Measurements from ENCODE around the gene SNCA.

Gene SNCA

DNA sequence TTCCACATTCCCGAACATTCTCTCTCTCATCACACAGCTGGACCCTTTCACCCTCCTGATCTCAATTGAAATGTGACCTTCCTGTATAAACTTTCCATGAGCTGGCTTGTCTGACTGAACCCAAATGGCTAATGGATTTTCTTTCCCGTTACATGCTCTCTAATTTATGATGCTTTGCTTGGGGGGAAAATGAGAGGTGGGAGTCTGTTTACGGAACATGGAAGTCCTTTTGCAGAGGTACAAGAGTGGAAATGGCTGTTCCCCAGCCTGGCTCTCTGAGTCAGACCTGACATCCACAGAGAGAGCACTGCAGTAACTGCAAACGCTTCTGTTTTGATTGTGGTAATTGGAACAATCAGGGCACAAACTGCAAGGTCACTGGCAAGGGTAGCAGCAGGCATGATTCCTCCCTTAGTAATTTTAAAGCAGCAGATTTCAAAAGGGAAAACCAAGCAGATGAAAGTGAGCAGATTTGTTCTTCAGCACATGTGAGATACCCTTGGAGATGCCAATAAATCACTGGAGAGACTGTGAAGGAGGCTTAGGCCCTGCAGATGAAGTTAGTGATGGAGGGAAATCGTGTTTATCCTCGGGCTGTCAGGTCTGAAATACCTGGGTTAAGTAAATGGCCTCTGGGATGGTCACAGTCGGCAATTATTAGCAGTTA, 83.9 kb downstream of the SNCA start:
- DNase-seq, result no peak

DNA sequence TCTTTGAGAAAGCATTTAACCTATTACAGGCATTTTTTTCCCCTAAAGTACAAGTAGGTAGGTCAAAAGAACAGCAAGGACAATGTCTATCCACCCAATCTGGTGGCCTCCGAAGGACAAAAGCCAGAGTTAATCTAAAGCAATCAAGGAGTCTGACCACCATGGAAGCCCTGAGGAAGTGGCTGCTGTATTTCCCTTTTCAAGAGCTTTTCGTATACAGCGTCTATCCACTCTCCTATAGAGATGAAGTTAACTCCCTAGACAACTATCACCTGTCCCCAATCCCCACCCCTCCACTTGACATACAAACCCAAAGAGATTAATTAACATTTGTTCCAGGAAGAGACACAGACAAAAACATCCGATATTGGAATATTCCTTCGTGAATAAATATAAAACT, 85.5 kb downstream of the SNCA start:
- no peak for DNase-seq

DNA sequence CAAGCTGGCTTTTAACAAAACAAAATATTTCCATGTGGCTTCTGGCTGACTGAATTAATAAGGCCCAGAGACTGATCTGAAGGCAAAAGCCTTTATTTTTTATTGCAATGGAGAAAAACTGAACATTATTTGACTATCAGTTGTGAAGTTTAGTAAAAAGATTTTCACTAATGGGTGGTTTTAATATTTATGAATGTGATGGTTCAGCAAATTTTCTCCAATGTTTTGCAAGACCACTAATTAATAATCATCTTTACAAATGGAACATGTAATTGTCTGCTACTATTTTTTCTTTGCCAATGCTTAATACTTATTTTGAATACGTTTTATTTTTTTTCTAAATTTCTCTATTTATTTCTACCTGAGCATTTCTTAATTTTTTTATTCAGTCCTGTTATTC, 90.6 kb downstream of the SNCA start:
- no peak for DNase-seq

DNA sequence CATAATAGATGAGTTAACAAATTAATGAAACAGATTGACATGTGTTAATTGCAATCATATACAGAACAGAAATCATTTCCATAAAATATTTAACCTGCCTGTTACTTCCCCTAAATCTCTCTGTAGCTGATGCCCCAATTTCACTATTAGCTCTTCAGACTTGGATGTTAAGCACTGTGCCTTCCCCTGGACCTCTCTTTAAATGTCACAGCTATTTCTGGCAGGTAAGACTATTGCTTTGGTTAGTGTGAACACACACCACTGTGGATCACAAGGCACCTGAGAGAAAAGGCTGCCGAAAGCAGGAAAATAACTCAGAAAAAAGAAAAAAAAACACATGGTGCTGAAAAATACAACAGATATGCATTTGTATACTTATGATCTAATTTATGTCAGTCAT, 91.3 kb downstream of the SNCA start:
- DNase-seq, result no peak

DNA sequence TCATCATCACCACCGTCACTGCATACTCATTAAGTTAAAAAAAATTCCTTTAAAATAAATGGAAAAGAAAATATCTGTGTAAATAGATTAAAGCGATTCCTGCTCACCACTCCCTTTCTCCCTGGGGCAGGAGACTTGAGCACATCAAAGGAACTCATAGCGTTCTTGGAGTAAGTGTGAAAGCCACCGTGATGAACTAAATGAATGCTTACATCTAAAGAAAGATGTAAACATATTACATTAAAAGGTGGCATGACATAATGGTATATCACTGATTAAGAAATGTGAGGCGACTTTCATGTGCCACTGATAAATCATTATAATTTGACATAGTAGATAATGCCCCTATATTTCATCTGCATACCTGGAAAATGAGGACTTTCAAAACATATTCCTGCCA, 92.0 kb downstream of the SNCA start:
- DNase-seq, result no peak

DNA sequence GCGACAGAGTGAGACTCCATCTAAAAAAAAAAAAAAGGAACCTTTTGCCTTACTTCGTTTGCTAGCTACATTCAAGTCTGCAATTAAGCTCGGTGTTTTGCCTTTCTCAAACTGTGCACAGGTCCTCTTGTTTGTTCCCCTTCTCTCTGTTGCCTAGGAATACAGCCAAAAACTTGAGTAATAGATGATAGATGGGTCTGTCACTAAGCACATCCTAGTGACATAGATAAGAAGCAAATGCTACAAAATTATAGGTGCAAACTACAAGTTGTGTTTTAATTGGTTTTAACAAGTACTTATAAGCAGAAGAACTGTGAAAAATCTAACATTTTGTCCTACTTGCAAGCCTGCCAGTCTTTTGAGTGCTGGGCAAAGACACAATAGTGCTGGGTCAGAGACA, 95.2 kb downstream of the SNCA start:
- no peak for DNase-seq

DNA sequence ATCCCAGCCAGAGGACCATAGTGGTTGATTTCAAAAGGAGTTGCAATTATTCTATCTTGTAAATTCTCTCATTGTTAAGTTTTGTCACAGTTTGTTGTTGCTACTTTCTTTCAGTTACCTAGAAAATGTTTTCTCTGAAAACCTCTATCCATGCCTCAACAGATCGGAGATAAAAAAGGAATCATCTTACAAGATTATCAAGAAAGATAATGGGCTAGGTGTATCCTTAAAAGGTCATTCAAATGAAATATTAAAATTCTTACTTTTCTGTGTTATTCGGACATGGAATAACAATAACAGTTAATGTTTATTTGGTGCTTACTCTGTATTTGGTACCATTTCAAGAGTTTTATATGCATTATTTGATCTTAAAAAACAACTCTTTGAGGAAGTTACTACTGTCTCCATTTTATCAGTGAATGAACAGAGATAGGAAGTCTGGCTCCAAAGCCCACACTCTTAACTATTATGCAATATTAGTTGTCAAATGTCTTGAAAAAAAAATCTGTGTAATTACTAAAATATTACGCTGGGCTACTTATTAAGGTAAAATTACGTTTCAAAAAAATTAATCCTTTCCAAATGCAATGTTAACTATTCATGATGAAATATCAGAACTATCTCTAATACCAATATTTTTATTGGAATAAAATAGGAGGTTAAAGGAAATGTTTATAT, 97.5 kb downstream of the SNCA start:
- DNase-seq, result no peak

DNA sequence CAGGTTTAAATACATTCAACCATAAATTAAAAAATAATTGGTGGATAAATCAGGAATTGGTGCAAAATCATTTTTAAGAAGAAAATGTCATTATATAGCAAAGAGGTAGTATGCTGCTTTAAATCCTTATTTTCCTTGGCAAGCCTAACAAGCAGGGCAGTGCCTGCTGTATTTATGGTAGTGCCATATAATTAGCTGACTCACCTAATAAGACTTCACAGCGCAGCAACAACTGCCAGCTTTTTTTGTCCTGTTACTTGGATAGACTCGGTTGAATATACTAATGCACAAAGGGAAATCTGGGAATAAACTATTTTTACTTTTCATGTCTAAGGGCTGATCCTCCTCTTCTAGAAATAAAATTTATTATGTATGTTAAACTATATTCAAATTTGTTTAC, 99.1 kb downstream of the SNCA start:
- DNase-seq, result no peak

DNA sequence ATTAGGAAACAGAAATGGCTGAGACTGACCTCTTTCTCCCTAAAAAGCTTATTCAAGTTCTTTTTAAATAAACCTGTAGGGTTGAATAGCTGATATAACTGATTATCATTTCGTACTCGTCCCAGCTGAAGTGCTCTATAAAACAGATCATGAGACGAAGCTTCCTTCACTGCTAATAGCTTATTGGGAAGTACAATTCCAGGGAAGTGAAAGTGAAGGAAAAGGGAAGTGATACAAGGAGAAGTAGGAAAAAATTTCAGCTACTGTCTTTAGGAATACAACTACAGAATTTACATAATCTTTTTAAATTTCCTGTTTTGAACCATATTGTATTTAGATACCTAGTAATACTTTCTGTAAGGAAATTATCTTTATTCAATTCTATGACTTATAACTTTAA, 103.0 kb downstream of the SNCA start:
- DNase-seq, result no peak

DNA sequence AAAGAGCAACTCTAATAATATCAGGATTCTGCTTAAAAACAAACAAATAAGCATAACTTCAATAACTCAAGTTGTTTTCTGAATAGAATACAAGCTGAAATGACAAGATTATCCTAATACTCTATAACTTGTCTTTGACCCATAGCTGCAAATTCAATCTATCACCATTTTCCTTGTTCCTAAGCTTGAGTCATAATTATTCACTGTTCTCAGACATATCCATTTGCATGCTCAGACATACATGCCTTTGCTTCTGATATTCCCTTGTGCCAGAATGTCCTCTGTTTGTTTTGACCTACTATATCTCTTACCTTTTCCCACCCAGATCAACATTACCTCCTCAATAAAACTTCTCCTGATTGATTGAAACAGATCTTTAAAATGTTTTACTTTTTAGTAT, 109.7 kb downstream of the SNCA start:
- no peak for DNase-seq

DNA sequence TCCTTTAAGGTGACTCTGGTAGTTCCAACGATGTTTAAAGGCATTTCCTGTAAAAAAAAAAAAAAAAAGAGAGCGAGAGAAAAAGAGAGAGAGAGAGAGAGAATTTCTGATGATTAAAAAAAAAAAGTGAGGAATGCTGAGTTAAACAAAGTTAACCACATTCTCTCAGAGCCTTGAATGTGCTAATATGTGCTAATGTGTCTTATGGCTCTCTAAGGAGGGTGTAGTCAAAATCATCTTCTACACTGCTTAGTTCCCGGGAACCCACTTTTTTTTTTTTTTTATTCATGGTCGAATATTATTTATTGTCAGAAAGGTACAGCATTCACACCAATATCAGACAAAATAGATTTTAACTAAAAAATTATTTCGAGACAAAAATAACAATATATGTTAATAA, 111.7 kb downstream of the SNCA start:
- no peak for DNase-seq

DNA sequence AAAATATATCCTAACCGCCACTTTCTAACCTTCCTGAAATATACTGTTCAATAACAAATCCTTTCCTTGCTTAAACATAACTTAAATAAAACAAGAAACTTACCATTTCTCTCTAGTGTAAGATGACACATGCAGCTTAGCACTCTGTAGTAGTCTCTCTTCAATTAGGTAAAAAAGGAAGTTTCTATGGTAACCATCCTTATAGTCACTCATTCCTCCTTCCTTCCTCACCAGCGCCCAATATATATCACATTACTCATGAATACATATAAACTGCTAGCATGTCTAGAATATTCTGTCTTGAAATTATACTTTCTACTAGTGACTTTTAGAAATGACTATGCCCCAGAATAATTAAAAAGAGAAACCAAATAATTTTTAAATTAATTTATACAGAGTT, 112.2 kb downstream of the SNCA start:
- DNase-seq, result no peak

DNA sequence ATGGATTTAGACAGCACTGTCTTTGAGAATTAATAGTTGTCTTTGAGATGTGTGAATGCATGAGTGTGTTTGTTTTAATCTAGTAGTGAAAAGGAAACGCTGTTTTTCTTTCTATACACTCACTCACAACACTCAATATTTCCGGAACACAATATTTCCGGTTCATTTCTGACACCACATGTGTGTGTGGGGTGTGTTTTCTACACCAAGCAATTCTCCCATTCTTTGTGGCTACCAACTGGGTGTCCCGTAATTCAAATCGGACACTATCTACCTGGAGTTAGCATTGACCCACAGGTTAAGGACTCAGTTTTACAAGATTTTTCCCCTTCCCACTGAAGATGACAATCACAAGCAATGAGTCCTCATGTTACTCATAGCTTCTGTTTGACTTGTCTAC, 113.9 kb downstream of the SNCA start:
- no peak for DNase-seq

DNA sequence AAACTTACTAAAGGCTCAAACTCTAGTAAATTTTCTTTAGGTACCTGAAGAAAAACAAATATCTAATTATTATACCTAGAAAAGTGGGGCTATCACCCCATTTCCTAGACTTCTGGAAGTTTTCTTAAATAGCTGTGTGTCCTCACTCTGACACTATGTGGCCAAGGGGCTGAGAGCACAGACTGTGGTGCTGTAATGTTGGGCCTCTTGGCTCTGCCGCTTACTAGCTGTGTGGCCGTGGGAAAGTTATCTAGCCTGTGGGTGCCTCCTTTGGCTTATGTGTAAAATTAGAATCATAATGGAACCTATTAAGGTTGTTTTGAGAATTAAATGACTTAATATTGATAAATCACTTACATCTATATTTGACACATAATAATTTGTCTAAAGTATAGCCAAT, 114.4 kb downstream of the SNCA start:
- no peak for DNase-seq

DNA sequence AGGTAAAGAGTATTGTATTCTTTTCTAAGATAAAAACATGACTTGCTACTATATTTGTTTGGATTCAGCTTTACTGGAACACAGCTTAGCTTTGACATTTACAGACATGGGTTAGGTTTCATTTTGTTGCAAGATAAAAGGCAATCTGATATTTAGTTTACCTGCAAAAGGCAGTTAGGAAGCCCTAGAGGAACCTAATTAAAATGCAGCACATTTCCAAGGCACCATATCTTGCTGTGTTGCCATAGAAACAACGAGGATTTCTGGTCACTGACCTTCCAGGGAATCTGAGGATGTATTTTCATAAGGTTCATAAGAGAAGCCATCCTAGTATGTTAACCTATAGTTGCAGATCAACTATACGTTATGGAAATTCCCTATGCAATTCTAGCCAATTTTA, 116.0 kb downstream of the SNCA start:
- DNase-seq, result no peak

DNA sequence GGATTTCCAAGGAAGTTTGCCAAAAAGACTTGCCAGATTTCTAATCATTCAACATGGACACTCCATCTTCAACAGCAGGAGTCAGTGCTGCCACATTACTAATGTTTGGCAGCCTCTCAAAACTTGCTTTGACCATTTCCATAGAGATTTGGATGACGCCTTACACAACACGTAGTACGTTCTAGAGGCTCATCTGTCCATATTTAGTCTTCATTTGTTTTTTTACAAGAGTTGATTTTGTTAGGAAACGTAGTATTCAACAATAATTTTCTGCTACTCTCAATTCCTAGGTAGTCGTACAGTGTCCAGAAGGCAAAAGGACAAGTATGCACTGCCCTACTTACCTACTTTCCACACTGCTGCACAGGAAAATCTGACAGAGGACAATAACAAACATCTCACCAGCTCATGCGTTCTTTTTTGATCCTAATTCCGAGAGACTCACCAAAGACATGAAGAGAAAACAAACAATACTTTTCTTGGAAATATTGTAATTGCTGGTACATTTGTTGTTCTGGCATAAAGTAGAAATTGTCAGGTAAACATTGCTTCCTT, 117.3 kb downstream of the SNCA start:
- no peak for DNase-seq

DNA sequence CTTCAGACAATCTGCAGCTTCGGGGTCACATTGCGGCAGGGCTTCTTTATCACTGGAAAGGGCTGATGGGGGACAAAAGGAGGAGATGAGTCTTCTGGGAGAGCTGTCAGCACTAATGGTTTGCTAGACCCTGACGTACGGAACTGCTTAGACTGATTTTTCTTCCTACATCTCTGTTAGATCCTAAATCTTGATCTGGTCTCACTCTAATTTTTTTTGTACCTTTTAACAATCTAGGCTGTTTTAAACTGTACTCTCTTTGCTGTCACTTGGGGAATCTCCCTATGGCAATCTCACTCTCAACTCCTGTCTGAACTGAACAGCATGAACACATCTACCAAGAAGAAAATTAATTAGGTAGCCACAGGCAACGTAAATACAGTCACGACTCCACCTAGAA, 120.1 kb downstream of the SNCA start:
- no peak for DNase-seq

DNA sequence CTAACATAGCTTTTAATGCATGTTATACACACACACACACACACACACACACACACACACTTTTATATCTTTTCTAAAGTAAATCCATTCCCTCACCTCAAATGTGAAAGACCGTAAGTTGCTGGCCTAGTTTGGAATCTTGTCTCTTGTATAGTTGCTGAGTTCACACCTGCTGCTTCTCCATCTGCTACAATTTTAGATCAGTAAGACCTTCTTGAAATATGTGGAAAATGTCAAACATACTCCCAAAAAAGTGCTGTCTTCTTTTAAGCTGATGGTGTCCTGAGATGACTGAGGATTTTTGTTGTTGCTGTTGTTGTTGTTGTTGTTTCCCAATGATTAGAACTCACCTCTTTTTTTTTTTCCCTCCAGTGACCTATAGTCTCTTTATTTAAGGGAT, 121.3 kb downstream of the SNCA start:
- DNase-seq, result no peak

DNA sequence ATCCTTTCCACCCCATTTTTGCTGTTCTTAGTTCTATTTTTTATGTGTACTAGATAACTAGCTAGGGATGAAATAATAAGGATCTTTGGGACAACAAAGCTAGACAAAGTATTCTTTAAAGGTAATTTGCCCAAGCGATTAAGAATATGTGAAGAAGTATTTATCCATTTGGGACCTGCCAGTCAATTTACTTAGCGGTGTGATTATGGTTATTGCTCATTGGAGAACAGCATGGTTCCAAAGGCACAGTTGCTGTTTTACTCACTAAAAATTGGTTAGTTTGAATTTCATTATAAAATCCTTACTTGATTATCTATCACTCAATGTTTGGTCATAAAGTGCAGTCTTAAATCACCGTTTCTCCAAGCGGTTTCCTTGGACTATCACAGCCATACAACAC, 124.1 kb downstream of the SNCA start:
- no peak for DNase-seq

DNA sequence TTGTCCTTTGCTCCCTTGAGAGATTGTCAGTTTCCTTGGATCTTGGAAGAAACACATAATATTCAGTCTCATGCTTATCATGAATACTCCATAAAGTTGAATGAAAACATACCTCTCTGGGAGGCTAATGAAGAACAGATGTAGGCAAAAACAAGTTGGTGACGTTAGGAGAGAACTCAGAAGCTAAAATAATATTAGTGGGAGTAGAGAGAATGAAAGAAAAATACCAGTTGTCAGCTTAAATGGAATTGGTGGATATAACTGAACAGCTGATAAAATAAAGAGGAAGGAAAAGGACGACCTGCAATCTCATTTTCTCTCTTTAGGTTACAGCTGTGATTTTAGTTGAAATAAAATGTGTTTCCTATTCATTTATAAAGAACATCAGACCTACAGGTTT, 124.8 kb downstream of the SNCA start:
- no peak for DNase-seq

DNA sequence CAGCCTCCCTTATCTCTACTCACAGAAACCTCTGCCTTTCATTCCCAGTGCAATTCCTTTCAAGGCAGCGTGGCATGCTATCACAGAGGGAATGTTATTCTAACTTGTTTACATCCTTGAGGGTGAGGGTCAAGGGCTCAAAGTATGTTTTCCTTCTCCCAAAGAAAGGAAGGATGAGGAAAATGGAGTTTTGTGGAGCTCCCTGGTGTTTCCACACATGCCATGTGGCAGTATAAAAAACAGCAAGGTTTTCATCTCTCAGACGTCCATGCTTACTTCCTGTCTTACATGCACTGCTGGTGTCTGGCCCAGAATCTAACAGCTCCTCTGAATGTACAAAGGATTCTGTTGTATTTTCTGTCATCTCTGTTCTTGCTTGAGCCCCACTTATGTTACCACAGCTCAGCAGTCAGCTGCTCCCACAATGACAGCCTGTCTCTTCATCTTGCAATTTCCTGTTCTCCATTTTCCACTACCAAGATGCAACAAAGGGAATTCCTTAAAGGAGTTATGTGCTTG, 128.0 kb downstream of the SNCA start:
- DNase-seq, result no peak

DNA sequence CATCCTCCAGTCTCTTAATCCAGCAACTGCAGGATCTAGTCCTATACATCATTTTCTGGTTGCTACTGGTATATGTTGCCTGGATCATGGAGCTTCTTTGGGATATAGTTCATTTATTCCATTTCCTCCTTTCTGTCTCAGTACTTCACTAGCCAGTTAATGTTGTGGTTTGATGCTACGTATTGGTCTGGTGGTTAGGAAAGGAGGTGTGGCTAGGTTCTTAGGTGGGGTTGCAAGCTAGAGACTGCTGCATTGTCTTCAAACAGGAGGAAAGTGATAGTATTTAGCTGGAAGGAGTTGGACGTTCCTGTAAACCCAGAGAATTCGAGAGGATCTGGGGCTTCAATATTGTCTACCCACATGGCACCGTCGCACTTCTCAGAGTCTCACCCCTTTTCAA, 129.5 kb downstream of the SNCA start:
- no peak for DNase-seq

DNA sequence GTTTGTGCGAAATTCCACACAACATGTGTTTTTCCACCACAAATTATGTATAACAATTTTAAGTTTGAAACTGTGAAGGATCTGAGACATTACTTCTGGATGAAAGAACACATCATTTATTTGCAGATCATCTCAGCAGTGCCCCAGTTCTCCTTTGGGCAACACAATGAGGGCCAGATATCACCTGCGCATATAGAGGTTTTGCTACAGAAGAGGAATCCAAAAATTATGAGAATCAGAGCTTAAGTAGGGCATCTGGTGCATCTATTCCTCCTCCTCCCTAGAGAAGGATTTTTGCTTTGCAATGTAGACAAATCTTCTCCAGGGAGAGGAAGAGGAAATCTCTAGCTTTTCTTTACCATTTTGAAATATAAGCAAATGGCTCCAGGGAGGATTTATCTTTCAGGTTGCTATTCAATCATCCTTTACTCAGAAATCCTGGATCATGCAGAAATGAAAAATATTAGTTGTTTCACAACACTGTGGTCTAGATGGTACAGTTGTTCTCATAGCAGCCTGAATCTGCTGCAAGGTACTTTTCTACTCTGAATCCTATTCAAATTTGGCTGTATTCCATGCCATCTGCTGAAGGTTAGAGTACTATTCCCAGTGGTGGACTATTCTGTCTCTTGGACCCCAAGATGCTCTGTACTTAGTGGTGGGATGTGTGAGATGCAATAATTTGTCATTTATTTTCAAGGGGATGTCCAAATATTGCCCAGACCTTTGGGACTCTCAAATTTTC, 132.1 kb downstream of the SNCA start:
- DNase-seq, result no peak
